GM12865 (cell line): ENCODE measurements around the gene ERAS.
"Not testable (repeated sequence)": the region's sequence is repeated elsewhere in the genome, so short reads cannot be mapped to it uniquely, and the experiment has no call there.

Source experiments
- DNase-seq: peaks from one replicate; pipeline ENCODE4 v3.0.0; 2010; ENCODE audit warnings: low read depth
- H3K4me3 ChIP-seq: 2 replicates; pipeline ENCODE4 v1.5.1; 2011; ENCODE audit warnings: mild to moderate bottlenecking, low read depth, low read length, control low read depth
- TF ChIP-seq, protein P1 (sequence below): IDR thresholded peaks from 2 replicates; pipeline ENCODE4 v1.5.1; 2011; ENCODE audit warnings: low read length, control low read depth, low read depth, inconsistent platforms; ENCODE audit not compliant: insufficient read depth; ENCODE audit errors: missing control alignments

ERAS gene

DNA sequence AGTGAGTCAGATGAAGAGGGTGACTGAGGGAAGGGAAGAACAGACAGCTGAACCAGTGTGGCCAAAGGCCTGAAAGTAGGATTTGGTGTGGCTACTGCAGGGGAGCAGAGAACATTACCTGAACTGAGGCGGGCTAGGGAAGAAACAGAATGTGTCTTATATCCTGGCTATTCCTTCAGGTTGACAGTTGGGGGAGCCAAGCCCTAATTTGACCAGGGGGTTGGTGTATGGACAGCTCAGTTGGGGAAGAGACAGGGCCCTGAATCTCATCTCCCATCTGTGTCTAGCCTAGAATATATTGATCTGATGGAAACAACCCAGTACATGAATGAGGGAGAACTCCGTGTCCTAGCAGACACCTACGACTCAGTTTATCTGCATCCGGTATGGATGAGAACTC is 20.2 kb upstream of the ERAS start:
- TF ChIP-seq, protein P1, sequence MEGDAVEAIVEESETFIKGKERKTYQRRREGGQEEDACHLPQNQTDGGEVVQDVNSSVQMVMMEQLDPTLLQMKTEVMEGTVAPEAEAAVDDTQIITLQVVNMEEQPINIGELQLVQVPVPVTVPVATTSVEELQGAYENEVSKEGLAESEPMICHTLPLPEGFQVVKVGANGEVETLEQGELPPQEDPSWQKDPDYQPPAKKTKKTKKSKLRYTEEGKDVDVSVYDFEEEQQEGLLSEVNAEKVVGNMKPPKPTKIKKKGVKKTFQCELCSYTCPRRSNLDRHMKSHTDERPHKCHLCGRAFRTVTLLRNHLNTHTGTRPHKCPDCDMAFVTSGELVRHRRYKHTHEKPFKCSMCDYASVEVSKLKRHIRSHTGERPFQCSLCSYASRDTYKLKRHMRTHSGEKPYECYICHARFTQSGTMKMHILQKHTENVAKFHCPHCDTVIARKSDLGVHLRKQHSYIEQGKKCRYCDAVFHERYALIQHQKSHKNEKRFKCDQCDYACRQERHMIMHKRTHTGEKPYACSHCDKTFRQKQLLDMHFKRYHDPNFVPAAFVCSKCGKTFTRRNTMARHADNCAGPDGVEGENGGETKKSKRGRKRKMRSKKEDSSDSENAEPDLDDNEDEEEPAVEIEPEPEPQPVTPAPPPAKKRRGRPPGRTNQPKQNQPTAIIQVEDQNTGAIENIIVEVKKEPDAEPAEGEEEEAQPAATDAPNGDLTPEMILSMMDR: no peak
- peak; percentile 7 for DNase-seq
- no peak overlapping the region for H3K4me3 ChIP-seq

DNA sequence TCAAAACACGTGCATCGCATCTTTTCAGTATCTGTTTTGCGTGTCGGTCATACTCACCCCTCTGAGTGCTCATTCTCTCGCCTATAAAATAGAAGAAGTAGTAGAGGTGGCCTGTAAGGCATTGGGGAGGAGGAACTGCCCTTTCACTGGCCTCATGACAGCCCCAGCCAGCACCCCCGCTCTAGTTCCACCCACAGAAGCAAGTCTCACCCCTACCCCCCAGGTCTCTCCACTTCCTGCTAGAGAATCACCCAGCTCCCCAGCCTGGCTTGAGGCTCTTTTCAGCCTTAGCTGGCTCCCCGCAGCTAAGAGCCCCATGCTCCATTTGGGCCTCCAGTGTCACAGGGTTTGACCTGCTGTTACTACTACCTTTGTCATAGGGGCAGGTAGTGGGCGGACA is 12.7 kb upstream of the ERAS start:
- TF ChIP-seq, protein P1: no peak
- H3K4me3 ChIP-seq: no peak overlapping the region
- DNase-seq: no peak

GRCh38 chrX:48814722-48815121 is 11.6 kb upstream of the ERAS start:
- no peak for DNase-seq
- TF ChIP-seq, protein P1: no peak
- no peak overlapping the region for H3K4me3 ChIP-seq

DNA sequence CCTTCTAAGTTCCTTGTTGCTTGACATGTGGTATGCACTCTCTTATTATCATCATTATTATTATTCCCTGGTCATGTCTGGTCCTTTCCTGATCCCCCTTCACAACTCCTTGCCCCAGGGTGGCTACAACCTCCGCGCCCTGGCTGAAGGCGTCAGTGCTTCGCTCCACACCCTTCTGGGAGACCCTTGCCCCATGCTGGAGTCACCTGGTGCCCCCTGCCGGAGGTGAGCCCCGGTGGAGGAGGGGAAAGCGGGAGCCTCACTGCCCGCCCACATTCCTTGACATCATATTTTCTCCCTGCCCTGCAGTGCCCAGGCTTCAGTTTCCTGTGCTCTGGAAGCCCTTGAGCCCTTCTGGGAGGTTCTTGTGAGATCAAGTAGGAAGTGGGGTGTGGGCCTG is 11.0 kb upstream of the ERAS start:
- H3K4me3 ChIP-seq: no peak overlapping the region
- DNase-seq: no peak
- TF ChIP-seq, protein P1: no peak

- H3K4me3 ChIP-seq: no peak overlapping the region
- TF ChIP-seq, protein P1: no peak
- DNase-seq: no peak
Measured at GRCh38 chrX:48816014-48816810, 10.1 kb upstream of the ERAS start.

GRCh38 chrX:48818098-48818497 is 8.2 kb upstream of the ERAS start:
- TF ChIP-seq, protein P1: no peak
- no peak overlapping the region for H3K4me3 ChIP-seq
- no peak for DNase-seq

- DNase-seq: no peak
- TF ChIP-seq, protein P1: no peak
- H3K4me3 ChIP-seq: no peak overlapping the region
Measured at GRCh38 chrX:48818866-48819265, 7.4 kb upstream of the ERAS start.

DNA sequence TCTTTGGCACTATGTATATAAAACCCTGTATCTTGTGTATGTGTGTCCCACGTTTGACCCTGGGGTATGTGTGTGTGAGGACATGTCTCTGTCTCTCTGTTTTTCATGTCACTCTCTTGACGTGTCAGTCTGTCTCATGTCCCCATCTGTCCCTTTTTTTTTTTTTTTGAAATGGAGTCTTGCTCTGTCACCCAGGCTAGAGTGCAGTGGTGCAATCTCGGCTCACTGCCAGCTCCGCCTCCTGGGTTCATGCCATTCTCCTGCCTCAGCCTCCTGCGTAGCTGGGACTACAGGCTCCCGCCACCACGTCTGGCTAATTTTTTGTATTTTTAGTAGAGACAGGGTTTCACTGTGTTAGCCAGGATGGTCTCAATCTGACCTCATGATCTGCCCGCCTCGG is 6.9 kb upstream of the ERAS start:
- H3K4me3 ChIP-seq, DNase-seq: not testable (repeated sequence)
